IMR-90 (cell line): ENCODE measurements around the gene ATP9B.

Experiments used
- CEBPB ChIP-seq: IDR thresholded peaks from 2 replicates; pipeline ENCODE4 v1.6.1; 2012; ENCODE audit warnings: low read depth, low read length, improper control_type of control experiment
- CHD1 ChIP-seq: IDR thresholded peaks from 2 replicates; pipeline ENCODE4 v1.6.1; 2012; ENCODE audit warnings: low read depth, low read length, improper control_type of control experiment
- CTCF ChIP-seq: conservative IDR thresholded peaks from 2 replicates; pipeline ENCODE4 v1.5.1; 2012; ENCODE audit warnings: mild to moderate bottlenecking, low read depth, low read length, improper control_type of control experiment
- ELK1 ChIP-seq: fragments of 150-350 bp; IDR thresholded peaks from 2 replicates; pipeline ENCODE4 v1.6.1; 2016; ENCODE audit warnings: low read depth, mild to moderate bottlenecking, low read length, moderate library complexity, borderline replicate concordance
- FOS ChIP-seq: fragments of 150-350 bp; IDR thresholded peaks from 2 replicates; pipeline ENCODE4 v1.6.1; 2016; ENCODE audit warnings: low read depth, low read length
- MAFK ChIP-seq: IDR thresholded peaks from 2 replicates; pipeline ENCODE4 v1.6.1; 2012; ENCODE audit warnings: low read depth, low read length, improper control_type of control experiment
- MAZ ChIP-seq: IDR thresholded peaks from 2 replicates; pipeline ENCODE4 v1.6.1; 2012; ENCODE audit warnings: low read depth, mild to moderate bottlenecking, low read length, improper control_type of control experiment, moderate library complexity, borderline replicate concordance
- MXI1 ChIP-seq: IDR thresholded peaks from 2 replicates; pipeline ENCODE4 v1.6.1; 2012; ENCODE audit warnings: low read depth, mild to moderate bottlenecking, low read length, moderate library complexity, borderline replicate concordance
- NFE2L2 ChIP-seq: fragments of 150-350 bp; IDR thresholded peaks from 2 replicates; pipeline ENCODE4 v1.6.1; 2016; ENCODE audit warnings: low read depth, mild to moderate bottlenecking, low read length
- POLR2A ChIP-seq: IDR thresholded peaks from 2 replicates; pipeline ENCODE4 v1.6.1; 2012; ENCODE audit warnings: mild to moderate bottlenecking, low read depth, low read length
- RAD21 ChIP-seq: IDR thresholded peaks from 2 replicates; pipeline ENCODE4 v1.6.1; 2012; ENCODE audit warnings: low read length, improper control_type of control experiment
- RCOR1 ChIP-seq: IDR thresholded peaks from 2 replicates; pipeline ENCODE4 v1.6.1; 2012; ENCODE audit warnings: mild to moderate bottlenecking, low read length, improper control_type of control experiment; ENCODE audit not compliant: insufficient replicate concordance
- RFX5 ChIP-seq: IDR thresholded peaks from 2 replicates; pipeline ENCODE4 v1.8.0; 2012; ENCODE audit warnings: low read depth, mild to moderate bottlenecking, low read length, moderate library complexity

DNA sequence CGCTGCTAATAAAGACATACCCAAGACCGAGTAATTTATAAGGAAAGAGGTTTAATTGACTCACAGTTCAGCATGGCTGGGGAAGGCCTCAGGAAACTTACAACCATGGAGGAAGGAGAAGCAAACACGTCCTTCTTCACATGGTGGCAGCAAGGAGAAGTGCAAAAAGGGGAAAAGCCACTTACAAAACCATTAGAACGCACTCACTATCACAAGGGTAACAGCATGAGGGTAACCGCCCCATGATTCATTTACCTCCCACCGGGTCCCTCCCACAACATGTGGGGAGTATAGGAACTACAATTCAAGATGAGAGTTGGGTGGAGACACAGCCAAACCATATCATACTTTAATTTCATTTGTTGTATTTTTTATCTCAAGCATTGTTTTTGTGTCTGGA is 67.5 kb downstream of the ATP9B start:
- TF ChIP-seq CTCF (no peak), POLR2A (no peak), MAFK (no peak), RFX5 (no peak), RCOR1 (no peak), MAZ (no peak), CHD1 (no peak), ELK1 (no peak), RAD21 (no peak), CEBPB (no peak), FOS (no peak), NFE2L2 (no peak), MXI1 (no peak)
